NT2/D1 (cell line): ENCODE measurements around the gene MADD.

ENCODE experiments used
- SUZ12 ChIP-seq: IDR thresholded peaks from 2 replicates; pipeline ENCODE4 v1.6.1; 2011; ENCODE audit not compliant: insufficient read length, insufficient read depth; ENCODE audit errors: extremely low read depth
- YY1 ChIP-seq: IDR thresholded peaks from 2 replicates; pipeline ENCODE4 v1.6.1; 2011; ENCODE audit not compliant: insufficient read length, insufficient read depth
- ZNF274 ChIP-seq: IDR thresholded peaks from 2 replicates; pipeline ENCODE4 v1.6.1; 2011; ENCODE audit warnings: mild to moderate bottlenecking, low read depth, low read length

DNA sequence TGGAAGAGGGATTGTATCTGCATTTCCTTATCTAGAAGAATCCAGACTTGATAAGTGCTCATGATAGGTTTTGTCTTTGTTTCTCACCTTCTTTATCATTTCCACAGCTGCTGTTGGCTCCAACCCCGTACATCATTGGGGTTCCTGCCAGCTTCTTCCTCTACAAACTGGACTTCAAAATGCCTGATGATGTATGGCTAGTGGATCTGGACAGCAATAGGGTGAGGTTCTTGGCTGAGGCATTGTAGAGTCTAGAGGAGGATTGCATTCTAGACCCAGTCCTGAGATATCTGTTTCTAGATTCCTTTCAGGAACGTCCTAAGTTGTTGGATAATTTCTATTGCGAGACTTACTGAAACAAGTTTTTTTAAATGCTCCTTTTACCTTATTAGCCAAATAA lies 8.1 kb downstream of the MADD start:
- TF ChIP-seq ZNF274 = no peak
- TF ChIP-seq SUZ12 = no peak
- TF ChIP-seq YY1 = no peak
